WTC11 (cell line): ENCODE data around the gene PPP2R3C. TPM values are rescaled to one million over a fixed set of nuclear protein-coding genes. Genes with fewer than 3 reads are reported as not detected.
"Not testable (repeated sequence)": the region's sequence is repeated elsewhere in the genome, so short reads cannot be mapped to it uniquely, and the experiment has no call there.

Experiments used
- ATAC-seq: fragments of 200-7000 bp; cut with Tn5 transposase; 2 replicates; pipeline ENCODE4 v1.10.0; 2021; ENCODE audit warnings: mild to moderate bottlenecking, moderate library complexity
- CTCF ChIA-PET: fragments of 300-600 bp; sonication (Branson Sonifier 250); formaldehyde crosslinking; loops from one replicate; lab custom pipeline; 2021; ENCODE audit warnings: antibody characterized with exemption; lab: Charles Lee
- POLR2A ChIA-PET: fragments of 350-600 bp; sonication (Branson Sonifier 250); formaldehyde crosslinking; loops from one replicate; lab custom pipeline; 2021; ENCODE audit warnings: antibody characterized with exemption; lab: Charles Lee
- DNase-seq: peaks from one replicate; pipeline ENCODE4 v3.0.0; 2021; ENCODE audit warnings: low spot score
- H3K27ac Mint-ChIP-seq: 2 replicates; pipeline ENCODE4 v1.8.0; 2021; ENCODE audit warnings: mixed read lengths
- H3K27me3 Mint-ChIP-seq: 2 replicates; pipeline ENCODE4 v1.8.0; 2021; ENCODE audit warnings: low read depth, mild to moderate bottlenecking, moderate library complexity, mixed read lengths
- H3K36me3 Mint-ChIP-seq: 2 replicates; pipeline ENCODE4 v1.8.0; 2021; ENCODE audit warnings: mixed read lengths
- H3K4me1 Mint-ChIP-seq: 2 replicates; pipeline ENCODE4 v1.8.0; 2022; ENCODE audit warnings: mixed read lengths
- H3K4me3 Mint-ChIP-seq: 2 replicates; pipeline ENCODE4 v1.8.0; 2021; ENCODE audit warnings: mild to moderate bottlenecking, moderate library complexity, mixed read lengths
- H3K9me3 Mint-ChIP-seq: 2 replicates; pipeline ENCODE4 v1.8.0; 2021; ENCODE audit warnings: mixed read lengths
- CBFB ChIP-seq: sonication (generic); formaldehyde crosslinking; IDR thresholded peaks from 2 replicates; pipeline ENCODE4 v1.8.1; 2022; ENCODE audit warnings: mild to moderate bottlenecking, low read depth, missing genetic modification reagents
- ELF4 ChIP-seq: sonication (generic); formaldehyde crosslinking; IDR thresholded peaks from 2 replicates; pipeline ENCODE4 v1.8.1; 2022; ENCODE audit warnings: low read depth, mild to moderate bottlenecking, moderate library complexity, missing genetic modification reagents
- FOXK1 ChIP-seq: sonication (generic); formaldehyde crosslinking; IDR thresholded peaks from 2 replicates; pipeline ENCODE4 v1.8.0; 2022; ENCODE audit warnings: mild to moderate bottlenecking, moderate library complexity, missing genetic modification reagents
- GRHL2 ChIP-seq: fragments of 250-450 bp; sonication (Bioruptor Pico); IDR thresholded peaks from 2 replicates; pipeline ENCODE4 v1.8.0; 2022; ENCODE audit warnings: mild to moderate bottlenecking, moderate library complexity; ENCODE audit not compliant: insufficient replicate concordance, severe bottlenecking
- JUN ChIP-seq: sonication (generic); formaldehyde crosslinking; IDR thresholded peaks from 2 replicates; pipeline ENCODE4 v1.8.0; 2023; ENCODE audit warnings: mild to moderate bottlenecking, missing genetic modification reagents
- NR1H2 ChIP-seq: sonication (generic); formaldehyde crosslinking; IDR thresholded peaks from 2 replicates; pipeline ENCODE4 v1.9.0; 2021; ENCODE audit warnings: mild to moderate bottlenecking, moderate library complexity, missing genetic modification reagents
- NR2C2 ChIP-seq: sonication (generic); formaldehyde crosslinking; IDR thresholded peaks from 2 replicates; pipeline ENCODE4 v1.8.0; 2022; ENCODE audit warnings: mild to moderate bottlenecking, missing genetic modification reagents
- OVOL2 ChIP-seq: fragments of 250-450 bp; sonication (Bioruptor Pico); IDR thresholded peaks from 2 replicates; pipeline ENCODE4 v1.9.0; 2021; ENCODE audit warnings: mild to moderate bottlenecking, borderline replicate concordance
- ZNF423 ChIP-seq: fragments of 250-450 bp; sonication (Bioruptor Pico); IDR thresholded peaks from 2 replicates; pipeline ENCODE4 v2.1.2; 2022; ENCODE audit warnings: mild to moderate bottlenecking, moderate library complexity
- ZNF671 ChIP-seq: fragments of 250-450 bp; sonication (Bioruptor Pico); IDR thresholded peaks from 2 replicates; pipeline ENCODE4 v1.8.0; 2021; ENCODE audit warnings: mild to moderate bottlenecking
- total RNA-seq: library from RNA; stranded (reverse); gene quantifications from 3 replicates; pipeline ENCODE4 v1.2.3, GENCODE V29; 2021
- TF ChIP-seq, protein P1 (sequence below): sonication (generic); formaldehyde crosslinking; IDR thresholded peaks from 2 replicates; pipeline ENCODE4 v1.8.0; 2023; ENCODE audit warnings: missing genetic modification reagents
- TF ChIP-seq, protein P2 (sequence below): sonication (generic); formaldehyde crosslinking; IDR thresholded peaks from 2 replicates; pipeline ENCODE4 v1.8.0; 2023; ENCODE audit warnings: mild to moderate bottlenecking, missing genetic modification reagents
- TF ChIP-seq, protein P3 (sequence below): sonication (generic); formaldehyde crosslinking; IDR thresholded peaks from 2 replicates; pipeline ENCODE4 v1.8.0; 2022; ENCODE audit warnings: mild to moderate bottlenecking, missing genetic modification reagents
- TF ChIP-seq, protein P4 (sequence below): sonication (generic); formaldehyde crosslinking; IDR thresholded peaks from 2 replicates; pipeline ENCODE4 v1.8.1; 2023; ENCODE audit warnings: mild to moderate bottlenecking, moderate library complexity, missing genetic modification reagents
- TF ChIP-seq, protein P5 (sequence below): sonication (generic); formaldehyde crosslinking; IDR thresholded peaks from 2 replicates; pipeline ENCODE4 v1.8.1; 2022; ENCODE audit warnings: mild to moderate bottlenecking, missing genetic modification reagents, moderate library complexity, borderline replicate concordance
- TF ChIP-seq, protein P6 (sequence below): sonication (generic); formaldehyde crosslinking; IDR thresholded peaks from 2 replicates; pipeline ENCODE4 v1.8.0; 2022; ENCODE audit warnings: mild to moderate bottlenecking, missing genetic modification reagents
- TF ChIP-seq, protein P7 (sequence below): sonication (generic); formaldehyde crosslinking; IDR thresholded peaks from 2 replicates; pipeline ENCODE4 v1.8.1; 2022; ENCODE audit warnings: low read depth, mild to moderate bottlenecking, moderate library complexity, missing genetic modification reagents, borderline replicate concordance

PPP2R3C gene
- total RNA-seq, 1 experiment from 2014 or later: 31.6 TPM

DNA sequence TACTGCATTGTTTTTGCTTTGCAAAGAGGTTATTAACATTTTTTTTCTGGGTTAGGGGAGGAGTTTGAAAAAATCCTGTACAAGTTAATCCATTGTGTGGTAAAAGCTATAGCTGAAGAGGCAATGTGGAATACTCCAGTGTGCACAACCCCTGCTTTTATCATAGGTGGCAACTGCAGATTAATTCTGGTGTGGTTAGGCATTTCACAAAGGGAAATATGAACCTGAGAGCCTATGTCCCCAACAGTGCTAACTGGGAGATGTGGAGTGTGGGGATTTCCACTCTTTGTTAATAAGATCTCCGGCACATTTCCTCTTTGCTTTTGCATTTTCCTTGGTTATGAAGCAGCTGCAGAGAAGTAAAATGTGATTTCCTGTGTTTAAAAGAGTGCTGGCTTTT lies 34.2 kb upstream of the PPP2R3C start:
- peaks cover 19% of the 10 kb centered on the region for H3K4me1 Mint-ChIP-seq
- ChIA-PET POLR2A (interaction anchor here (0.6 kb wide), 1 partner anchor 240 kb away, joined by 5 read pairs; no protein-coding TSS in a partner anchor), CTCF (interaction anchor here (0.9 kb wide), 1 partner anchor 15 kb away, joined by 4 read pairs; no protein-coding TSS in a partner anchor)
- peaks cover 12% of the 10 kb centered on the region for H3K9me3 Mint-ChIP-seq
- no peak for DNase-seq
- no peaks in the 10 kb centered on the region for H3K27me3 Mint-ChIP-seq
- H3K4me3 Mint-ChIP-seq: no peak overlapping the region; the same call in 1 of the 2 replicates
- TF ChIP-seq FOXK1 (no peak), NR2C2 (CRISPR knock-in tag) (no peak), ELF4 (CRISPR knock-in tag) (no peak)
- TF ChIP-seq, protein P1, sequence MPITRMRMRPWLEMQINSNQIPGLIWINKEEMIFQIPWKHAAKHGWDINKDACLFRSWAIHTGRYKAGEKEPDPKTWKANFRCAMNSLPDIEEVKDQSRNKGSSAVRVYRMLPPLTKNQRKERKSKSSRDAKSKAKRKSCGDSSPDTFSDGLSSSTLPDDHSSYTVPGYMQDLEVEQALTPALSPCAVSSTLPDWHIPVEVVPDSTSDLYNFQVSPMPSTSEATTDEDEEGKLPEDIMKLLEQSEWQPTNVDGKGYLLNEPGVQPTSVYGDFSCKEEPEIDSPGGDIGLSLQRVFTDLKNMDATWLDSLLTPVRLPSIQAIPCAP (CRISPR knock-in tag): no peak
- TF ChIP-seq, protein P2, sequence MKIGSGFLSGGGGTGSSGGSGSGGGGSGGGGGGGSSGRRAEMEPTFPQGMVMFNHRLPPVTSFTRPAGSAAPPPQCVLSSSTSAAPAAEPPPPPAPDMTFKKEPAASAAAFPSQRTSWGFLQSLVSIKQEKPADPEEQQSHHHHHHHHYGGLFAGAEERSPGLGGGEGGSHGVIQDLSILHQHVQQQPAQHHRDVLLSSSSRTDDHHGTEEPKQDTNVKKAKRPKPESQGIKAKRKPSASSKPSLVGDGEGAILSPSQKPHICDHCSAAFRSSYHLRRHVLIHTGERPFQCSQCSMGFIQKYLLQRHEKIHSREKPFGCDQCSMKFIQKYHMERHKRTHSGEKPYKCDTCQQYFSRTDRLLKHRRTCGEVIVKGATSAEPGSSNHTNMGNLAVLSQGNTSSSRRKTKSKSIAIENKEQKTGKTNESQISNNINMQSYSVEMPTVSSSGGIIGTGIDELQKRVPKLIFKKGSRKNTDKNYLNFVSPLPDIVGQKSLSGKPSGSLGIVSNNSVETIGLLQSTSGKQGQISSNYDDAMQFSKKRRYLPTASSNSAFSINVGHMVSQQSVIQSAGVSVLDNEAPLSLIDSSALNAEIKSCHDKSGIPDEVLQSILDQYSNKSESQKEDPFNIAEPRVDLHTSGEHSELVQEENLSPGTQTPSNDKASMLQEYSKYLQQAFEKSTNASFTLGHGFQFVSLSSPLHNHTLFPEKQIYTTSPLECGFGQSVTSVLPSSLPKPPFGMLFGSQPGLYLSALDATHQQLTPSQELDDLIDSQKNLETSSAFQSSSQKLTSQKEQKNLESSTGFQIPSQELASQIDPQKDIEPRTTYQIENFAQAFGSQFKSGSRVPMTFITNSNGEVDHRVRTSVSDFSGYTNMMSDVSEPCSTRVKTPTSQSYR (CRISPR knock-in tag): no peak
- no peak for ATAC-seq
- peak overlapping the region; percentile 94 for H3K27ac Mint-ChIP-seq
- H3K36me3 Mint-ChIP-seq: peaks cover 30% of the 10 kb centered on the region

DNA sequence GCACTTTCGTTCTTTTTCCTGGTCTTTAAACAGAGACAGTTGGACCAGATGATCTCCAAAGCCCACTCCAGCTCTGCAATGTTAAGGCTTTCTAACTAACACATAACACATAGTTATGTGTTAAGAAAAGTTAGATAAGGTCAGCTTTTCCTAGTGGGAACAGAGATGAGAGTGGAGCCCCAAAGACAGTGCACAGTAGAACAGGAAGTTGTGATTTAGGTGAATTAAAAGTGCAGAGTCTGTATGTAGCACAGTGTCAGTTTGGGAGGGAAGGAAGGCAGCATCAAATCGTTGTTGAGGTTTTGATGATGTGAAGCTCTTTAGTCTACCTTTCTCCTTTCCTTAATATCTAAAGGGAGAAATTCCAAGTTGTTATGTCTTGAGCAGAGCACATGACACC lies 32.2 kb upstream of the PPP2R3C start:
- DNase-seq (no peak), ATAC-seq (no peak)
- H3K36me3 Mint-ChIP-seq: peaks cover 34% of the 10 kb centered on the region
- no peak overlapping the region; the same call in 1 of the 2 replicates for H3K27ac Mint-ChIP-seq
- no peaks in the 10 kb centered on the region for H3K27me3 Mint-ChIP-seq
- H3K4me3 Mint-ChIP-seq: no peak overlapping the region
- POLR2A ChIA-PET: no interaction called here
- peaks cover 12% of the 10 kb centered on the region for H3K9me3 Mint-ChIP-seq
- no peak for TF ChIP-seq OVOL2 (CRISPR knock-in tag)
- no peak for TF ChIP-seq ZNF671 (CRISPR knock-in tag)
- TF ChIP-seq, all 79 proteins: peak for 0
- peaks cover 19% of the 10 kb centered on the region for H3K4me1 Mint-ChIP-seq
- CTCF ChIA-PET: interaction anchor here (0.6 to 0.7 kb wide), 3 partner anchors 266 to 668 kb away, joined by 3 to 4 read pairs (median 4); no protein-coding TSS in a partner anchor

DNA sequence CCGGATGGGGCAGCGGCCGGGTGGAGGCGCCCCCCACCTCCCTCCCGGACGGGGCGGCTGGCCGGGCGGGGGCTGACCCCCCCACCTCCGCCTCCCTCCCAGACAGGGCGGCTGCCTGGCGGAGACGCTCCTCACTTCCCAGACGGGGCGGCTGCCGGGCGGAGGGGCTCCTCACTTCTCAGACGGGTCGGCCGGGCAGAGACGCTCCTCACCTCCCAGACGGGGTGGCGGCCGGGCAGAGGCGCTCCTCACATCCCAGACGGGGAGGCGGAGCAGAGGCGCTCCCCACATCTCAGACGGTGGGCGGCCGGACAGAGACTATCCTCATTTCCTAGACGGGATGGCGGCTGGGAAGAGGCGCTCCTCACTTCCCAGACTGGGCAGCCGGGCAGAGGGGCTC lies 30.7 kb upstream of the PPP2R3C start:
- H3K27ac Mint-ChIP-seq, H3K4me3 Mint-ChIP-seq, DNase-seq, H3K27me3 Mint-ChIP-seq, ATAC-seq, POLR2A ChIA-PET, CTCF ChIA-PET: not testable (repeated sequence)
- Mint-ChIP-seq H3K36me3 (peaks cover 40% of the 10 kb centered on the region), H3K4me1 (peaks cover 19% of the 10 kb centered on the region), H3K9me3 (peaks cover 19% of the 10 kb centered on the region)

DNA sequence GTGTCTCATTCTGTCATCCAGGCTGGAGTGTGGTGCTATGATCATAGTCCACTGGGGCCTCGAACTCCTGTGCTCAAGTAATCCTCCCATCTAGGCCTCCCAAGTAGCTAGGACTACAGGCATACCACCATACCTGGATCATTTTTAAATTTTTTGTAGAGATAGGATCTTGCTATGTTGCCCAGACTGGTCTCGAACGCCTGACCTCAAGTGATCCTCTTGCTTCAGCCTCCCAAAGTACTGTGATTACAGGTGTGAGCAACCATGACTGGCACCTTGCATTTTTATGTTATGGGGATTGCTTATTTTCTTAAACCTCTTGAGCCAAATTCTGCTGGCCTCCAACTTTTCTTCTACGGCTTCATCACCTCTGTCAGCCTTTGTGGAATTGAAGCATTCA lies 27.4 kb upstream of the PPP2R3C start:
- no peak overlapping the region for H3K27ac Mint-ChIP-seq
- H3K9me3 Mint-ChIP-seq: peaks cover 19% of the 10 kb centered on the region
- peaks cover 4% of the 10 kb centered on the region; the same call in 1 of the 2 replicates for H3K4me1 Mint-ChIP-seq
- H3K4me3 Mint-ChIP-seq: no peak overlapping the region
- no peaks in the 10 kb centered on the region for H3K27me3 Mint-ChIP-seq
- DNase-seq (no peak), ATAC-seq (no peak)
- CTCF ChIA-PET: no interaction called here
- POLR2A ChIA-PET: interaction anchor here (0.7 kb wide), 1 partner anchor 25 kb away, joined by 3 read pairs; no protein-coding TSS in a partner anchor
- peaks cover 39% of the 10 kb centered on the region for H3K36me3 Mint-ChIP-seq
- TF ChIP-seq, protein P3, sequence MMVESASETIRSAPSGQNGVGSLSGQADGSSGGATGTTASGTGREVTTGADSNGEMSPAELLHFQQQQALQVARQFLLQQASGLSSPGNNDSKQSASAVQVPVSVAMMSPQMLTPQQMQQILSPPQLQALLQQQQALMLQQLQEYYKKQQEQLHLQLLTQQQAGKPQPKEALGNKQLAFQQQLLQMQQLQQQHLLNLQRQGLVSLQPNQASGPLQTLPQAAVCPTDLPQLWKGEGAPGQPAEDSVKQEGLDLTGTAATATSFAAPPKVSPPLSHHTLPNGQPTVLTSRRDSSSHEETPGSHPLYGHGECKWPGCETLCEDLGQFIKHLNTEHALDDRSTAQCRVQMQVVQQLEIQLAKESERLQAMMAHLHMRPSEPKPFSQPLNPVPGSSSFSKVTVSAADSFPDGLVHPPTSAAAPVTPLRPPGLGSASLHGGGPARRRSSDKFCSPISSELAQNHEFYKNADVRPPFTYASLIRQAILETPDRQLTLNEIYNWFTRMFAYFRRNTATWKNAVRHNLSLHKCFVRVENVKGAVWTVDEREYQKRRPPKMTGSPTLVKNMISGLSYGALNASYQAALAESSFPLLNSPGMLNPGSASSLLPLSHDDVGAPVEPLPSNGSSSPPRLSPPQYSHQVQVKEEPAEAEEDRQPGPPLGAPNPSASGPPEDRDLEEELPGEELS (CRISPR knock-in tag): no peak
- TF ChIP-seq ZNF423 (CRISPR knock-in tag) (no peak), CBFB (CRISPR knock-in tag) (no peak), ELF4 (CRISPR knock-in tag) (no peak), NR1H2 (no peak), GRHL2 (CRISPR knock-in tag) (no peak), JUN (CRISPR knock-in tag) (no peak), OVOL2 (CRISPR knock-in tag) (no peak)
- TF ChIP-seq, protein P4, sequence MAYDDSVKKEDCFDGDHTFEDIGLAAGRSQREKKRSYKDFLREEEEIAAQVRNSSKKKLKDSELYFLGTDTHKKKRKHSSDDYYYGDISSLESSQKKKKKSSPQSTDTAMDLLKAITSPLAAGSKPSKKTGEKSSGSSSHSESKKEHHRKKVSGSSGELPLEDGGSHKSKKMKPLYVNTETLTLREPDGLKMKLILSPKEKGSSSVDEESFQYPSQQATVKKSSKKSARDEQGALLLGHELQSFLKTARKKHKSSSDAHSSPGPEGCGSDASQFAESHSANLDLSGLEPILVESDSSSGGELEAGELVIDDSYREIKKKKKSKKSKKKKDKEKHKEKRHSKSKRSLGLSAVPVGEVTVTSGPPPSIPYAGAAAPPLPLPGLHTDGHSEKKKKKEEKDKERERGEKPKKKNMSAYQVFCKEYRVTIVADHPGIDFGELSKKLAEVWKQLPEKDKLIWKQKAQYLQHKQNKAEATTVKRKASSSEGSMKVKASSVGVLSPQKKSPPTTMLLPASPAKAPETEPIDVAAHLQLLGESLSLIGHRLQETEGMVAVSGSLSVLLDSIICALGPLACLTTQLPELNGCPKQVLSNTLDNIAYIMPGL (CRISPR knock-in tag): no peak
- TF ChIP-seq, protein P5, sequence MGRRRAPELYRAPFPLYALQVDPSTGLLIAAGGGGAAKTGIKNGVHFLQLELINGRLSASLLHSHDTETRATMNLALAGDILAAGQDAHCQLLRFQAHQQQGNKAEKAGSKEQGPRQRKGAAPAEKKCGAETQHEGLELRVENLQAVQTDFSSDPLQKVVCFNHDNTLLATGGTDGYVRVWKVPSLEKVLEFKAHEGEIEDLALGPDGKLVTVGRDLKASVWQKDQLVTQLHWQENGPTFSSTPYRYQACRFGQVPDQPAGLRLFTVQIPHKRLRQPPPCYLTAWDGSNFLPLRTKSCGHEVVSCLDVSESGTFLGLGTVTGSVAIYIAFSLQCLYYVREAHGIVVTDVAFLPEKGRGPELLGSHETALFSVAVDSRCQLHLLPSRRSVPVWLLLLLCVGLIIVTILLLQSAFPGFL (CRISPR knock-in tag): no peak
- TF ChIP-seq, protein P6, sequence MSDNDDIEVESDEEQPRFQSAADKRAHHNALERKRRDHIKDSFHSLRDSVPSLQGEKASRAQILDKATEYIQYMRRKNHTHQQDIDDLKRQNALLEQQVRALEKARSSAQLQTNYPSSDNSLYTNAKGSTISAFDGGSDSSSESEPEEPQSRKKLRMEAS (CRISPR knock-in tag): no peak
- TF ChIP-seq, protein P7, sequence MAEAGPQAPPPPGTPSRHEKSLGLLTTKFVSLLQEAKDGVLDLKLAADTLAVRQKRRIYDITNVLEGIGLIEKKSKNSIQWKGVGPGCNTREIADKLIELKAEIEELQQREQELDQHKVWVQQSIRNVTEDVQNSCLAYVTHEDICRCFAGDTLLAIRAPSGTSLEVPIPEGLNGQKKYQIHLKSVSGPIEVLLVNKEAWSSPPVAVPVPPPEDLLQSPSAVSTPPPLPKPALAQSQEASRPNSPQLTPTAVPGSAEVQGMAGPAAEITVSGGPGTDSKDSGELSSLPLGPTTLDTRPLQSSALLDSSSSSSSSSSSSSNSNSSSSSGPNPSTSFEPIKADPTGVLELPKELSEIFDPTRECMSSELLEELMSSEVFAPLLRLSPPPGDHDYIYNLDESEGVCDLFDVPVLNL (CRISPR knock-in tag): no peak
